GM03348 (cell line): Measurements from ENCODE around the gene PDZD4.

Source experiments
- DNase-seq: peaks from one replicate; pipeline ENCODE4 v3.0.0; 2012; ENCODE audit warnings: low spot score

PDZD4 gene

GRCh38 chrX:153867139-153867538, 36.8 kb upstream of the PDZD4 start:
- DNase-seq = no peak

GRCh38 chrX:153866302-153867019, 36.1 kb upstream of the PDZD4 start:
- no peak for DNase-seq

GRCh38 chrX:153865685-153866084, 35.3 kb upstream of the PDZD4 start:
- no peak for DNase-seq

- DNase-seq = no peak
Observed at GRCh38 chrX:153865321-153865580, 34.9 kb upstream of the PDZD4 start.

GRCh38 chrX:153864561-153865320, 34.4 kb upstream of the PDZD4 start:
- DNase-seq = no peak

GRCh38 chrX:153864101-153864500, 33.8 kb upstream of the PDZD4 start:
- DNase-seq = no peak

- no peak for DNase-seq
Observed at GRCh38 chrX:153863251-153863991, 33.1 kb upstream of the PDZD4 start.

- DNase-seq = no peak
Observed at GRCh38 chrX:153862369-153863250, 32.3 kb upstream of the PDZD4 start.

- DNase-seq = no peak
Observed at GRCh38 chrX:153861733-153862310, 31.5 kb upstream of the PDZD4 start.

GRCh38 chrX:153861151-153861550, 30.8 kb upstream of the PDZD4 start:
- no peak for DNase-seq

- no peak for DNase-seq
Observed at GRCh38 chrX:153857348-153857903, 27.1 kb upstream of the PDZD4 start.

GRCh38 chrX:153854702-153855101, 24.4 kb upstream of the PDZD4 start:
- DNase-seq = no peak

- DNase-seq = no peak
Observed at GRCh38 chrX:153853902-153854267, 23.5 kb upstream of the PDZD4 start.

- no peak for DNase-seq
Observed at GRCh38 chrX:153853180-153853901, 23.0 kb upstream of the PDZD4 start.

GRCh38 chrX:153851981-153852380, 21.6 kb upstream of the PDZD4 start:
- DNase-seq = no peak

- no peak for DNase-seq
Observed at GRCh38 chrX:153848325-153848724, 18.0 kb upstream of the PDZD4 start.

GRCh38 chrX:153845842-153846241, 15.5 kb upstream of the PDZD4 start:
- no peak for DNase-seq

GRCh38 chrX:153845195-153845594, 14.9 kb upstream of the PDZD4 start:
- DNase-seq = no peak

- no peak for DNase-seq
Observed at GRCh38 chrX:153844509-153845082, 14.3 kb upstream of the PDZD4 start.

GRCh38 chrX:153836921-153837320, 6.6 kb upstream of the PDZD4 start:
- DNase-seq = no peak

- no peak for DNase-seq
Observed at GRCh38 chrX:153832728-153833127, 2.4 kb upstream of the PDZD4 start.
